ENCODE measurements around the gene BRD2.
A peak's percentile ranks its signal among the peaks of the same experiment; 100 is the strongest.

Gene BRD2

GRCh38 chr6:32950449-32950848 lies 17.9 kb upstream of the BRD2 start:
- no peak overlapping the region for H3K9ac ChIP-seq (ENCODE audit: low read length)
- no peaks in the 10 kb centered on the region for H3K27me3 ChIP-seq (ENCODE audit: control insufficient read depth in 1 of 2, insufficient read depth in 2 of 2, low read length in 2 of 2)
- H3K4me1 ChIP-seq (ENCODE audit: insufficient read depth, low read length) = peaks cover 12% of the 10 kb centered on the region
- H3K4me3 ChIP-seq (ENCODE audit: low read depth in 1 of 2, low read length in 2 of 2) = no peak overlapping the region
- no peak overlapping the region for H3K27ac ChIP-seq (ENCODE audit: low read depth, low read length)
- H3K9me3 ChIP-seq (ENCODE audit: low read length) = no peaks in the 10 kb centered on the region
- no peaks in the 10 kb centered on the region for H3K36me3 ChIP-seq (ENCODE audit: insufficient read depth, low read length)

- H3K9ac ChIP-seq (ENCODE audit: low read length) = peak within 1 kb of the TSS; percentile 13
- peaks cover 12% of the 10 kb centered on the region for H3K4me1 ChIP-seq (ENCODE audit: insufficient read depth, low read length)
- peak within 1 kb of the TSS in 1 of 2 donors; percentile 44 for H3K4me3 ChIP-seq (ENCODE audit: low read depth in 1 of 2, low read length in 2 of 2)
- H3K27ac ChIP-seq (ENCODE audit: low read depth, low read length) = peak within 1 kb of the TSS; percentile 35
- H3K9me3 ChIP-seq (ENCODE audit: low read length) = no peaks in the 10 kb centered on the region
- no peaks in the 10 kb centered on the region for H3K36me3 ChIP-seq (ENCODE audit: insufficient read depth, low read length)
- no peaks in the 10 kb centered on the region for H3K27me3 ChIP-seq (ENCODE audit: control insufficient read depth in 1 of 2, insufficient read depth in 2 of 2, low read length in 2 of 2)
Observed at GRCh38 chr6:32952817-32953739, 15.3 kb upstream of the BRD2 start, which contains the start of gene HLA-DMA. Gene HLA-DMA, minus strand, starts transcription at chr6:32953097. Its CDS starts 61 bp downstream, at chr6:32953036.

GRCh38 chr6:32953775-32954174 lies 14.6 kb upstream of the BRD2 start:
- no peak overlapping the region for H3K27ac ChIP-seq (ENCODE audit: low read depth, low read length)
- no peaks in the 10 kb centered on the region for H3K36me3 ChIP-seq (ENCODE audit: insufficient read depth, low read length)
- no peaks in the 10 kb centered on the region for H3K27me3 ChIP-seq (ENCODE audit: control insufficient read depth in 1 of 2, insufficient read depth in 2 of 2, low read length in 2 of 2)
- no peaks in the 10 kb centered on the region for H3K9me3 ChIP-seq (ENCODE audit: low read length)
- H3K4me1 ChIP-seq (ENCODE audit: insufficient read depth, low read length) = peaks cover 12% of the 10 kb centered on the region
- no peak overlapping the region for H3K9ac ChIP-seq (ENCODE audit: low read length)
- no peak overlapping the region for H3K4me3 ChIP-seq (ENCODE audit: low read depth in 1 of 2, low read length in 2 of 2)

DNA sequence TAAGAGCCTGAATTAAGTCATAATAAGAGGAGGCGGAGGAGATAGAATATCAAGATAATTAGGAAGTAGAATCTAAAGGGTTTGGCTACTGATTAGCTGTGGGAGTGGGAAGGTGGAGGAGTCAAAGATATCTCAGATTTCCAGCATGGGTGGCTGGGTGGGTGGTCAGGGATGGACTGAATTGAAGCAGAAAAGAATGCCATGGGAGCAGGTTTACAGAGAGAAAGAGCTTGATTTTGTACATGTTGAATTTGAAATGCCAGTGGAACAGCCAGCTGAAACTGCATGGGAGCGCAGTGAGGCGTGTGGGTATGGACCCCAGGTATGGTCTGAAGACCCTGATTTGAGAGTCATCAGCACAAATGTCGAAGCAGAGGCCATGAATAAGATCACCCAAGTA lies 14.1 kb upstream of the BRD2 start:
- H3K9me3 ChIP-seq (ENCODE audit: low read length) = no peaks in the 10 kb centered on the region
- no peak overlapping the region for H3K4me3 ChIP-seq (ENCODE audit: low read depth in 1 of 2, low read length in 2 of 2)
- H3K27me3 ChIP-seq (ENCODE audit: control insufficient read depth in 1 of 2, insufficient read depth in 2 of 2, low read length in 2 of 2) = no peaks in the 10 kb centered on the region
- no peak overlapping the region for H3K27ac ChIP-seq (ENCODE audit: low read depth, low read length)
- H3K4me1 ChIP-seq (ENCODE audit: insufficient read depth, low read length) = peaks cover 12% of the 10 kb centered on the region
- no peak overlapping the region for H3K9ac ChIP-seq (ENCODE audit: low read length)
- no peaks in the 10 kb centered on the region for H3K36me3 ChIP-seq (ENCODE audit: insufficient read depth, low read length)

DNA sequence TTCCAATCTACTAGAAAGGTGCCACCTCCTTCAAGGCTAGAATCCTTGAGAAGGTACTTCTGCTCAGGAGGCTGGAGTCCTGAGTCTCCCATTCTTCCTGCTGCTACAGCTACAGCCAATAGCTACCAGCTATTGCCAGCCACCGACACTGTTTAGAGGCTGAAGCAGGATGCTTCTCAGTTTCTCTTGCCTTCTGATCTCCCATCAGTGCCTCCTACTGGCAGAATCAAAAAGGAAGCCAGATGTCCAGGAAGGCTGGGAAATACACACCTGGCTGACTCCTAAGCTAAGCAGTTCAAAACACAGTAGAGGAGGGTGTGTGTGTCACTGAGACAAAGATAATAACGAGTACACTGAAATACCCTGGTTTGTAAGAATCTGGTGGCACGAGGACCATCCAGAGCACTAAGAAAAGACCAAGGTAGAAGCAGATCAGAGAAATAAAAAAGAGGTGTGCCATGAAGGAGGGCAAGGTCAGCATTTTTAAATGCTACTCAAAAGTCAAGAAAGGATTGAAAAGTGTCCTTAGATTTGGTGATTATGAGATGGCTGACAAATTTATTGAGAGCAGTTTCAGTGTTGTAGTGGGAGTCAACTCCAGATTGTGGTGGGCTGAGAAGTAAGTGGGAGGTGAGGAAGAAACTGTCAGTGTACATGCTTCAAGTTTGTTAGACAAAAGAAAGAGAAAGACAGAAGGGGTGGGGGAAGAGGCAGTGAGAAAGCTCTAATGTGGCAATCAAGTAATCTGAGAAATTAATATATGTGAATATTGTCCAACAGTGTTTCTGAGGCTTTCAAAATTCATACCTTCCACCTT lies 13.2 kb upstream of the BRD2 start:
- Histone ChIP-seq H3K4me3 (ENCODE audit: low read depth in 1 of 2, low read length in 2 of 2) (no peak overlapping the region), H3K36me3 (ENCODE audit: insufficient read depth, low read length) (no peaks in the 10 kb centered on the region), H3K27me3 (ENCODE audit: control insufficient read depth in 1 of 2, insufficient read depth in 2 of 2, low read length in 2 of 2) (no peaks in the 10 kb centered on the region), H3K4me1 (ENCODE audit: insufficient read depth, low read length) (peaks cover 12% of the 10 kb centered on the region), H3K9ac (ENCODE audit: low read length) (no peak overlapping the region), H3K9me3 (ENCODE audit: low read length) (no peaks in the 10 kb centered on the region), H3K27ac (ENCODE audit: low read depth, low read length) (no peak overlapping the region)

DNA sequence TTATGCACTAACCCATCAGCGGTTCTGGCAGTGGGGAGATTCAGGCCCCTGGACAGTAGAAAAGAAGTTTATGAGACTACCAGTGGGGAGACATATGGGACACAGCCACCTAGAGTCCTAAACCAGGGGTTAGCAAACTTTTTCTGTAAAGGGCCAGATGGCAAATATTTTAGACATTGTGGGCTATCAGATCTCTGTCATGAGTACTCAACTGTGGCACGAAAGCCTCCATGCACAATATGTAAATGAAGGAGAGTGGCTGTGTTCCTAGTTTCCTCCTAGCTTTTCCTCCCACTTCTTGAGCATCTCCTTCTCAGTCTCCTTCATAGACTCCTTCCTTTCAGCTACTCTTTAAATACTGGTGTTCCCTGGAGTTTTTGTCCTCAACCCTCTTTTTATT lies 12.2 kb upstream of the BRD2 start:
- no peak overlapping the region for H3K27ac ChIP-seq (ENCODE audit: low read depth, low read length)
- no peaks in the 10 kb centered on the region for H3K36me3 ChIP-seq (ENCODE audit: insufficient read depth, low read length)
- peaks cover 12% of the 10 kb centered on the region for H3K4me1 ChIP-seq (ENCODE audit: insufficient read depth, low read length)
- H3K27me3 ChIP-seq (ENCODE audit: control insufficient read depth in 1 of 2, insufficient read depth in 2 of 2, low read length in 2 of 2) = no peaks in the 10 kb centered on the region
- no peaks in the 10 kb centered on the region for H3K9me3 ChIP-seq (ENCODE audit: low read length)
- H3K4me3 ChIP-seq (ENCODE audit: low read depth in 1 of 2, low read length in 2 of 2) = no peak overlapping the region
- H3K9ac ChIP-seq (ENCODE audit: low read length) = no peak overlapping the region

DNA sequence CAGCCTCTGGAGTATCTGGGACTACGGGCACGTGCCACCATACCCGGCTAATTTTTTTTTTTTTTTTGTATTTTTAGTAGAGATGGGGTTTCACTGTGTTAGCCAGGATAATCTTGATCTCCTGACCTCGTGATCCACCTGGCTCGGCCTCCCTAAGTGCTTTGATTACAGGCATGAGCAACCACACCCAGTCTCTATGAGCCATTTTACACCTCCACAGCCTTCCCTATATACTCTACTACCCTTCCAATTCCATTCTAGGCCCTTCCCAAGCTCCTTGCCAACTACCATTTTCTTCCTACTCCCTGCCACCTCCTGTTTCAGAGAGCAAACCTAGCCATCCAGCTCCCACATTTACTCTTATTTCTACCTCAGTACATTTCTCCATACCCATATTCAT lies 7.8 kb upstream of the BRD2 start:
- no peaks in the 10 kb centered on the region for H3K36me3 ChIP-seq (ENCODE audit: insufficient read depth, low read length)
- no peaks in the 10 kb centered on the region for H3K4me1 ChIP-seq (ENCODE audit: insufficient read depth, low read length)
- H3K27me3 ChIP-seq (ENCODE audit: control insufficient read depth in 1 of 2, insufficient read depth in 2 of 2, low read length in 2 of 2) = no peaks in the 10 kb centered on the region
- H3K4me3 ChIP-seq (ENCODE audit: low read depth in 1 of 2, low read length in 2 of 2) = no peak overlapping the region
- H3K9me3 ChIP-seq (ENCODE audit: low read length) = no peaks in the 10 kb centered on the region
- no peak overlapping the region for H3K9ac ChIP-seq (ENCODE audit: low read length)
- no peak overlapping the region for H3K27ac ChIP-seq (ENCODE audit: low read depth, low read length)

- Histone ChIP-seq H3K27ac (ENCODE audit: low read depth, low read length) (no peak overlapping the region), H3K36me3 (ENCODE audit: insufficient read depth, low read length) (no peaks in the 10 kb centered on the region), H3K4me1 (ENCODE audit: insufficient read depth, low read length) (peaks cover 9% of the 10 kb centered on the region)
Observed at GRCh38 chr6:32962213-32962826, 6.1 kb upstream of the BRD2 start.

GRCh38 chr6:32963866-32964265 lies 4.5 kb upstream of the BRD2 start:
- no peaks in the 10 kb centered on the region for H3K36me3 ChIP-seq (ENCODE audit: insufficient read depth, low read length)
- H3K9ac ChIP-seq (ENCODE audit: low read length) = no peak overlapping the region
- H3K27ac ChIP-seq (ENCODE audit: low read depth, low read length) = no peak overlapping the region
- no peaks in the 10 kb centered on the region for H3K27me3 ChIP-seq (ENCODE audit: control insufficient read depth in 1 of 2, insufficient read depth in 2 of 2, low read length in 2 of 2)
- H3K4me3 ChIP-seq (ENCODE audit: low read depth in 1 of 2, low read length in 2 of 2) = no peak overlapping the region
- H3K9me3 ChIP-seq (ENCODE audit: low read length) = no peaks in the 10 kb centered on the region
- peaks cover 14% of the 10 kb centered on the region for H3K4me1 ChIP-seq (ENCODE audit: insufficient read depth, low read length)

More at GRCh38 chr6:32962213-32962826, 6.1 kb upstream of the BRD2 start:
- no peak overlapping the region for H3K4me3 ChIP-seq (ENCODE audit: low read depth in 1 of 2, low read length in 2 of 2)
- H3K9ac ChIP-seq (ENCODE audit: low read length) = no peak overlapping the region
- no peaks in the 10 kb centered on the region for H3K9me3 ChIP-seq (ENCODE audit: low read length)
- H3K27me3 ChIP-seq (ENCODE audit: control insufficient read depth in 1 of 2, insufficient read depth in 2 of 2, low read length in 2 of 2) = no peaks in the 10 kb centered on the region

- Histone ChIP-seq H3K9me3 (ENCODE audit: low read length) (no peaks in the 10 kb centered on the region), H3K4me1 (ENCODE audit: insufficient read depth, low read length) (peaks cover 14% of the 10 kb centered on the region), H3K9ac (ENCODE audit: low read length) (no peak overlapping the region), H3K27ac (ENCODE audit: low read depth, low read length) (no peak overlapping the region), H3K27me3 (ENCODE audit: control insufficient read depth in 1 of 2, insufficient read depth in 2 of 2, low read length in 2 of 2) (no peaks in the 10 kb centered on the region), H3K4me3 (ENCODE audit: low read depth in 1 of 2, low read length in 2 of 2) (no peak overlapping the region), H3K36me3 (ENCODE audit: insufficient read depth, low read length) (no peaks in the 10 kb centered on the region)
Observed at GRCh38 chr6:32964776-32965175, 3.6 kb upstream of the BRD2 start.
